ENCODE results near the gene MUC5AC.
"Not testable (repeated sequence)": the region's sequence is repeated elsewhere in the genome, so short reads cannot be mapped to it uniquely, and the experiment has no call there.

MUC5AC gene

DNA sequence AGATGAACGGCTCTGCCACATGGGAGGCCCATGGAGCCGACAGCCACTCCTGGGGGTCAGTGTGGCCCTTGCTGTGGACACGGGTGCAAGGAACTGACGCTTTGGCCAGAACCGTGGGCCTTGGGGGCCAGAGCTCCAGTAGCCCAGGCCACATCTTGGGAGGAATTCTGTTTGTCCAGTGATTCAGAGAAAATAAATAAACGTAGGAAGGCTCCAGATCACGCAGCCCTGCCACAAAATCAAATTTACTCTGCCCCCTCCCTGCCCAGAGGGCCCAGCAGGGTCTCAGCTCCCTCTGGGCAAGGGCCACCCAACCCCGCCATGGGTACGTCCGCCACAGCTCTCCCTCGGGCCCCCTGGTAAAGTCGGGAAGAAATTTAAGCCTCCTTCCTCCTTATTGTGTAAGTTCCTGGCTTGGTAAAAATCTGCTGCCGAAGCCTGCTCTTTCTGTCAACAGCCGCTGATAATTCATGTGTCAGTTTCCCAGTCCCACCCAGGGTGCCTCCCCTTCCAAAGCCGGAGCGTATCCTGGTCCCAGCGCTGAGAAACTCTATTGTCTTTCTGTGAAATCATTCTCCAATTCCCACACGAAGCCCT is 6.9 kb upstream of the MUC5AC start:
- no peak for DNase-seq

DNA sequence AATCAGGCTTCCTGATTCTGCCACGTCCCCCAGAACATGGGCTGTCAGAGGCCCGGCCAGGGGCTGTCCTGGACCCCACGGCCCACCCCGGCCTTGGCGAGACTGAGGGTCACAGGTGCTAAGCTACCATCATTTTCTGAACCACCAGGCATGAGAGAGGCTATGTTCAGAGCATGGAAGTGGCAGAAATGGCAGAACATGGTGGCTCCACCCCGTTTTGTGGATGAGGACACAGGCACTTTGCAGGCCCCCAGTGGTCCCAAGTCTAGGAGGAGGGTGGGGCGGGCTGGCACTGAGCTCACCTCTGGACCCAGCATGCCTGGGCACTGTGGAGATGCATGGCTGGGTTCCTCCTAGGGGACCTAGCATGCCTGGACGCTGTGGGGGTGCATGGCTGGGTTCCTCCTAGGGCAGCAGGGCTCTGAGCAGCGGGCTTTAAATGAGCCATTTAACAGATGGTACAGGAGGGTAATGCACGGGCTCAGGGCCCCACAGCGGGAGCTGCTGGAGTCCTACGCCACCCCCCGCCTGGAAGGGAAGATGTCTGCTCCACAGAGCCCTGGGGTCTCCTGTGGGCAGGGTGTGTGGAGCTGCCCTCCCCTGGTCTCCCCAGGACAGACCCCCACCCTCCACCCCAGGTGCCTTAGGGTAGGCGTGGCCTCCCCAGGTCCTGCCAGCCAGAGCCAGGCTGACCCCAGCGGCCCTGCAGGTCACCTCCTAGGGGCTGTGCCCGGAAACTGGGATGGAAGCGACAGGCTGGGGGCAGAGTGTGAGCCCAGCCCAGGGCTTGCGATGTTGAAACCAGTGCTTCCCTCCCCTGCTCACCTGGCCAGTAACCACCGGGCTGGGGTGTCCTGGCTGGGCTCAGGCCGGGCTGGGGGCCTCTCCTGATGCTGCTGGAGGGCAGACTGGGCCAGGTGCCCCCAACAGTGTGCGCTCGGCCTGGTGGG is 6.1 kb upstream of the MUC5AC start:
- no peak for DNase-seq

DNA sequence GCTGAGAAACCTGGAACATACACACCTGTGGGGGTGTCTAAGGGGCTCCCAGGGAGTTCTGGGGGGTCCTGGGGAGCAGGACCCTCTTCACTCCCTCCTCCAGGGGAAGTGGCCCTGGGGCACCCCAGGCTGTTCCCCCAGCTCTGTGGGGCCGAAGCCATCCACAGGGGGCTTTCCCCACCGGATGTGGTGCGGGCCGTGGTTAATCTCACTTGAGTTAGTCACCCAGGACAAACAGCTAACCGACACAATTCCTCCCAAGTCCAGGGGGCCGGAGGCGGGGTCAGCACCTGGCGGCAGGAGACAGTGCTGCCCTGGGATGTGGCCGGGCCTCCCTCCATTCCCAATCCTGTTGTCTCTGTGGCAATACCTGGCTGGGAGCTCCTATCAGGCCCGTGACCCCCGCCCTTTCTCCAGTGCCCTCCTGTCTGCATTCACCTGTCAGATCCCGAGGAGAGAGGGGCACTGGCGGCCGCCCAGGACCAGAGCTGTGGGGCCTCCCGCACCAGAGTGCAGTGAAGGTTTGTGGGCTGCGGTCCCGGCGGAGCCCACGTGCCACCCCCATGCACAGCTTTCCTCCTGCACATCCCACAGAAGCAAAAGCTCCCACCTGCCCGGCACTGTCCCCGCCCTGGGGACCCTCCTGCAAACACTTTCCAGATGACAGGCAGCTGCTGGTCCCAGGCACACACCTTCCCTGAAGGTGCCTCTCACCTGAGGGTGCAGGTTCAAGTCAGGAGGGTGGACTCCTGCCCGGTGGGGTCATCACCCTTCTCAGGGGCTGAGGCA is 5.2 kb upstream of the MUC5AC start:
- DNase-seq: no peak

DNA sequence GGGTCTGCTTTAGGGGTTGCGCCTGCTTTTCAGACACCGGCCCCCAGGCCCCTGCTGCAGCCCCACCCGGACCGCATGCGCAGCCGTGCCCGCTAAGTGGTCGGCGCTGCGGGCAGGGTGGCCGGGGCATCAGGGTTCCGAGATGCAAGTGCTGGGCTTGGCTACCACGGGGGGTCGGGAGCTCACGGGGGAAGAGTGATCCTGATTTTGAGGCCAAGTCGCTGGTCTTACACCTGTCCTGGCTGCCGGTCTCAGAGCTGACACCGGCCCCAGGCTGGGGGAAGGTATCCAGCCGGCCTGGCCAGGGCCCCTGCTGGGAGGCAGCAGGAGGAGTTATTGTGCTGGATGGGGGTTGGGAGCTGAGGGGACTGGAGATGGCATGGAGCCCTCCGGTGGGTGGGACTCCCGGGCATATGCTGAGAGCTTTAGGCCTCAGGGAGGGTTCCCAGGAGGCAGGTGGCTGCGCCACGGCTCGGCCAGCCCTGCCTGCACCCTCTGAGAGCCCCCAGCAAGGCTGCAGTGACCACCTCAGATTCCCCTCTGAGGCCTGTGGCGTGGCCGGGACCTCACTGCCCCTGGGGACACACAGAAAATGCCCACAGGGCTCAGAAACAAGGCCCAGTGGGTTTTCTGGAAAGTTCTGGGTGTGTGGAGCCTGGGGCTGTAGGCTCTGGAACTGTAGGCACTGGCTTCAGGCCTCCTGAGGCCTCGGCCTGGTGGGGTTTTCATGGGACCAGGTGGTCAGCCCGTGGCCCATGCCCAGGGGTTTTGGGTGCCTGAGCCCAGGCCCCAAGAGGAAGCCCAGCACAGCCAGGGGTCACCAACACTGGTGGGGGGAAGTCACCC is 4.4 kb upstream of the MUC5AC start:
- no peak for DNase-seq

DNA sequence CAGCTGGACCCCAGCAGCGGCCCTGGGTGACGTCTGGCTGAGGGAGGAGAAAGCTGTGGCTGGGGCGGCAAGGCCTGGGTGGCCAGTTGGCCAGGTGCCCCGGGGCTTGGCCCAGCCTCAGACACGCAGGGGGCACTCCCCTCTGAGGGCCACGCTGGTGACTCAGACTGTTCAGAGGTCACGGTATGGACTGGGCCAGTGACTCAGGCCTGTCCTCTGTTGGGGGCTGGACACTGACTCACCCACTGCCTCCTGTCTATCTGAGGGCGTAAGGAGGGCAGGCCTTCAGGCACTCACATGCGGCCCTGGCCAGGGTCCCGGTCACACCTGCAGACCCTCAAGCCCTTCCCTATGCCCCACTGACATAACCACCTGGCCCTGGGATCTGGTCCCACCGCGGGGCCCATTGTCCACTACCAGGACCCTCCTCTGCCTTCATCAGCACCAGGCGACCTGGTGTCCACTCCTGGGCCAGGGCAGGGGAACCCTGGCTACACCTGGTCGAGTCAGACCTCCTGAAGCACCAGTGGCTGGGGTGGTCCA is 3.7 kb upstream of the MUC5AC start:
- DNase-seq: no peak

DNA sequence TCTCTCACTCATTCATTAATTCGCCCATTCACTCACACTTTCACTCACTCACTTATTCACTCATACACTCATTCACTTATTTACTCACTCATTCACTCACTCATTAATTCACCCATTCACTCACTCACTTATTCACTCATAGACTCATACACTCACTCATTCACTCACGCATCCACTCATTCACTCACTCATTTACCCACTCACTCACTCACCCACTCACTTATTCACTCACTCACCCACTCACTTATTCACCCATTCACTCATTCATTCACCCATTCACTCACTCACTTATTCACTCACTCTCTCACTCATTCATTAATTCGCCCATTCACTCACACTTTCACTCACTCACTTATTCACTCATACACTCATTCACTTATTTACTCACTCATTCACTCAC is 3.1 kb upstream of the MUC5AC start:
- DNase-seq: not testable (repeated sequence)

DNA sequence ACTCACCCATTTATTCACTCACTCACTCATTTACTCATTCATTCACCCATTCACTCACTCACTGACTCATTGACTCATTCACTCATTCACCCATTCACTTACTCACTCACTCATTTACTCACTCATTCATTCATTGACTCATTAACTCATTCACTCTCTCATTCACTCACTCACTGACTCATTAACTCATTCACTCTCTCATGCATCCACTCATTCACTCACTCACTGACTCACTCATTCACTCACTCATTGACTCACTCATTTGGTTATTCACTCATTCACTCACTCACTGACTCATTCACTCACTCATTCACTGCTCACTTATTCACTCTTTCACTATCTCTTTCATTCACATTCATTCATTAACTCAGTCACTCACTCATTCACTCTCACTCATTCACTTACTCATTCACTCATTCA is 2.5 kb upstream of the MUC5AC start:
- DNase-seq: no peak

DNA sequence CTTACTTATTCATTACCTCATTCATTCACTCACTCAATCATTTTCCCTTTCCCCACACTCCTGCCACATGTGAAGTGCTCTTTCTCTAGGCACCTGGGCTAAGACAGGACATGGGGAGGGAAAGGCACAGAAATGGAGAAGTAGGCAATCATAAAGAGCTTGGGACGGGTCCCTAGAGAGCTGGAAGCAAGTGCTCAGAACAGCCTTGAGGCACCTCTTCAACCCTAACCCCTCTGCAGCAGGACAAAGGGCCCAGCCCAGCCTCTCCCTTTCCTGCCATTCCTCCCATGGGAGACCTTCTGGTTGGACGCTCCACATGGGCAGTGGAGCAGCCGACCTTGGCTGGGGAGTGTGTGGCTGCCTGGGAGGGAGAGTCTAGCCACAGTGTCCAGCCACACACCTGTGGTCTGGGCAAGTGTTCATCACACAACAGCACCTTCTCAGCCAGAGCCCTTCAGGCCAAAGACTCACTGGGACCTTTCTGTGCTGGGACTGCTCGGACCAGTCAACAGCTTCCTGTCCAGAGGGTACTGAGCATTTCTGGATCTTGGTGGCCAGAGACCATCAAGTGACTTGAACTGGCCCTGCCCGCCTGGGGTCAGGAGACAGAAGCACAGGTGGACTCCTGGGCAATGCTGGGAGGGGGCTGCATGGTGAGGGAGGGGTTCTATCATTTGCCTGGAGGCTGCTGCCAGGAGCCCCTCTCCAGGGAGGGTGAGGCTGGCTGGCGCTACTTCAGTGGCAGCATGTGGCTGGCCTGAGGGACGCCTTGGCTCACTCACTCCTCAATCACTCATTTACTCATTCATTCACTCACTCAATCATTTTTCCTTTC is 1.0 kb upstream of the MUC5AC start:
- no peak for DNase-seq

DNA sequence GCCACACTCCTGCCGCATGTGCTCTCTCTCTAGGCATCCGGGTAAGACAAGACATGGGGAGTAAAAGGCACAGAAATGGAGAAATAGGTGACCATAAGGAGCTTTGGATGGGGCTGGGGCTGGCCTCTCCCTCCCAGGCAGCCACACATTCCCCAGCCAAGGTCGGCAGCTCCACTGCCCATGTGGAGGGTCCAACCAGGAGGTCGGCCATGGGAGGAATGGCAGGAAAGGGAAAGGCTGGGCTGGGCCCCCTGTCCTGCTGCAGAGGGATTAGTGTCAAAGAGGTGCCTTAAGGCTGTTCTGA is 460 bp upstream of the MUC5AC start:
- no peak for DNase-seq

DNA sequence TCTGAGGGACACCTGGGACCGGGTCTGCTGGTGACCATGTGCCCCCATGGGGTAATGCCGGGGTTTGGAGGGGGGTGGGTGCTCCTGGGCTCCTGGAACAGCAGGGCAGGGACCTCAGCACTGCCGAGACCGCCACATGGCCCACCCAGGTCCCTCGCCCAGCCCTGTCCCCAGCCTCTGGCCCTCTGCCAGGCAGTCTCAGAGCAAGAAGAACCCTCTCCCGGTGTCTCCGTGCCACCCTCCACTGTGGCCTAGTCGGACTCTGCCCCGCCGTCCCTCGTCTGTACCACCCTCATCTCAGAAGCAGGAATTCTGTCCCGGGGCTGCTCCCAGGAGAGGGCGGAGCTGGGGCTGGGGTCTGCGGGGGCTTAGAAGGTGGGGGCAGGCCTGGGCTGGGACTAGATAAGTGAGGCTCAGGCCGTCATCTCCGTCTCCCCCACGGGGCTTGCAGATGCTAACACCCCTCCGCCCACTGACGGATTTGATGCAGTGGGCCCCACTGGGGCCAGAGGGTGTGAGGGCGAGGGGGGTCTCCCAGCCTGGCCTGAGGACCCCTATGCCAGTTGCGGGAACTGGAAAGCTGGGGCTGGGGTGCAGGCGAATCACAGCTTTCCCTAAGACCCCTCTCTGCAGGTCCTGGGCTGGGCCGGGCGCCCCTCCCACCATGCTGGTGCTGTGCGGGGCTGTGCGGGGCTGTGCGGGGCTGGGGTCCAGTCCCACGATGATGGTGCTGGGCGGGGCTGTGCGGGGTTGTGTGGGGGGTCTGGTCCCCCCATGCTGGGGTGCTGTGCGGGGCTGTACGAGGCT is 1.1 kb downstream of the MUC5AC start:
- no peak for DNase-seq

DNA sequence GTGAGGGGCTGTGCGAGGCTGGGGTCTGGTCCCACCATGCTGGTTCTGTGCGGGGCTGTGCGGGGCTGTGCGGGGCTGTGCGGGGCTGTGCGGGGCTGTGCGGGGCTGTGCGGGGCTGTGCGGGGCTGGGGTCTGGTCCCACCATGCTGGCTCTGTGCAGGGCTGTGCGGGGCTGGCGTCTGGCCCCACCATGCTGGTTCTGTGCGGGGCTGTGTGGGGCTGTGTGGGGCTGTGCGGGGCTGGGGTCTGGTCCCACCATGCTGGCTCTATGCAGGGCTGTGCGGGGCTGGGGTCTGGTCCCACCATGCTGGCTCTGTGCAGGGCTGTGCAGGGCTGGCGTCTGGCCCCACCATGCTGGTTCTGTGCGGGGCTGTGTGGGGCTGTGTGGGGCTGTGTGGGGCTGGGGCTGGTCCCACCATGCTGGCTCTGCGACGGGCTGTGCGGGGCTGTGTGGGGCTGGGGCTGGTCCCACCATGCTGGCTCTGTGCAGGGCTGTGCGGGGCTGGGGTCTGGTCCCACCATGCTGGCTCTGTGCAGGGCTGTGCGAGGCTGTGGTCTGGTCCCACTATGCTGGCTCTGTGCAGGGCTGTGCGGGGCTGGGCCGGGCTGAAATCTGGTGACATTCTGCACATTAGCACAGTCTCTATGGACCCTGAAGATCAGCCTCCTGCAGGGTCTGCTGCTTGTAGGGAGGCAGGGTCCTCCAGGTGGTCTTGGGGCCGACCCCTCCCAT is 1.9 kb downstream of the MUC5AC start:
- not testable (repeated sequence) for DNase-seq

DNA sequence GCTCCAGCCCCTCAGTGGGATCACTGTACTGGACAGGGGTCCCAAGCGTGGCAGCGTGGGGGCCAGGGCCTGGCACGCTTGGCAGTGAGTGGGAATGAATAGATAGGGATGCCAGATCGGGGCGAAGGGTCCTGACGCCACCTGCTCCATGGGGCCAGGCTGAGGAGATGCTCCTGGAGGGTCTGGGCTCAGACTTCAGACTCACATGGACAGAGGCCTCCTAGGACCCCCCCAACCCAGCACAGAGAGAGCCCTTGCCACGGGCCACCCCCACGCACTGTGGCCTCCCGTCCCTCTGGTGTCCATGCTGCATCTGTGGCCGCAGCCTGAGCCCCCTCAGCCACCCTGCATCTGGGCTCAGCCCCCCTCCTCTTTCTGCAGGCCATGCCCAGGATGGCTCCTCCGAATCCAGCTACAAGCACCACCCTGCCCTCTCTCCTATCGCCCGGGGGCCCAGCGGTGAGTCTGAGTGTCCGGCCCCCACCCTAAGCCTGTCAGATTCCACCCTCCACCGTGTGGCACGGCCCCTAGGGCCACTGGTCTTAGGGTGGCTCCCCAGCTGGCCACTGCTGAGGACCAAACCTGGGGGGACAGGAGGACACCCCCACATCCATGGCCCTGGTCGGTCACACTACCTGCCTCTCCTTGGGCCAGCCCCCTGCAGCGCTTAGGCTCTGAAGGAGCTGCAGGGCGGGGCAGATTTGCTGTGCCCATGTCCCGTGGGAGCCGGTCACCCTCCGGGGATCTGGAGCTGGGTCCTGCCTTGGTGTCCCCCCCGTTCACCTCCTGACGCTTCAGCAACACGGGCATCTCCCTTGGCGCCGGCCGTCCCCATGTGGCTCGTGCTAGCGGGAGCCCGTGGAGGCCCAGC is 2.7 kb downstream of the MUC5AC start:
- DNase-seq: no peak

DNA sequence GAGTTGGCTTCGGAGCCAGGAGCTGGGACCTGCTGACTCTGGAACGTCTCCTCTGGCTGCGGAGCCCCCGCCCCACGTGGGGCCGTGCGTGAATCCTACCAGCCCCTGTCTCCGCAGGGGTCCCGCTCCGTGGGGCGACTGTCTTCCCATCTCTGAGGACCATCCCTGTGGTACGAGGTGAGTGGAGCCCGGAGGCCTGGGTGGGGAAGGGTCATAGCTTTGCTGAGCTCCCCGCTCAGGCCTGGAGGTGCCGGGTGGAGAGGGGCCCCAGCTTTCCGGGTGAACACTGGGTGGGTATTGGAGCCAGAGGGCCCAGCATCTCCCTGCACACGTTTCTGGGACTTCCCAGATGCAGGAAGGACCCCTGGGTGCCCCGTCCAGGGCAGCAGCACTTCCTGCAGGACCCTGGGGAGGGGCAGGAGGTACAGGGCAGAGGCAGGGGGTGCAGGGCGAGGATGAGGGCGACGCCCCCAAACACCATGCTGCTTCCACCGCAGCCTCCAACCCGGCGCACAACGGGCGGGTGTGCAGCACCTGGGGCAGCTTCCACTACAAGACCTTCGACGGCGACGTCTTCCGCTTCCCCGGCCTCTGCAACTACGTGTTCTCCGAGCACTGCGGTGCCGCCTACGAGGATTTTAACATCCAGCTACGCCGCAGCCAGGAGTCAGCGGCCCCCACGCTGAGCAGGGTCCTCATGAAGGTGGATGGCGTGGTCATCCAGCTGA is 3.8 kb downstream of the MUC5AC start:
- DNase-seq: no peak

DNA sequence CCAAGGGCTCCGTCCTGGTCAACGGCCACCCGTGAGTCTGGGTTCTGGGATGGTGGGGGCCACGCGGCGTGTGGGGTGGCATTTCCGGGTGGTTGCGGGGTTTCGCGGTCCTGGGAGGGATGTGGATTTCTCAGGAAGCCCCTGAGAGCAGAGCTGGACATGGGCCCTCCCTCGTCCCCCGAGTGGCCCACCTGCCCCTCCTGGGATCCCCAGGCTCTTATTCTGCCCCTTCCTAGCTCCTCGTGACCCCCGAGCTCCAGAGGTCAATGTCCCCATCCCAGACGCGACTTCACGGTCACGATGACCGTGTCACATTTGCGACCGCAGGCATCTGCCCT is 4.4 kb downstream of the MUC5AC start:
- DNase-seq: no peak

DNA sequence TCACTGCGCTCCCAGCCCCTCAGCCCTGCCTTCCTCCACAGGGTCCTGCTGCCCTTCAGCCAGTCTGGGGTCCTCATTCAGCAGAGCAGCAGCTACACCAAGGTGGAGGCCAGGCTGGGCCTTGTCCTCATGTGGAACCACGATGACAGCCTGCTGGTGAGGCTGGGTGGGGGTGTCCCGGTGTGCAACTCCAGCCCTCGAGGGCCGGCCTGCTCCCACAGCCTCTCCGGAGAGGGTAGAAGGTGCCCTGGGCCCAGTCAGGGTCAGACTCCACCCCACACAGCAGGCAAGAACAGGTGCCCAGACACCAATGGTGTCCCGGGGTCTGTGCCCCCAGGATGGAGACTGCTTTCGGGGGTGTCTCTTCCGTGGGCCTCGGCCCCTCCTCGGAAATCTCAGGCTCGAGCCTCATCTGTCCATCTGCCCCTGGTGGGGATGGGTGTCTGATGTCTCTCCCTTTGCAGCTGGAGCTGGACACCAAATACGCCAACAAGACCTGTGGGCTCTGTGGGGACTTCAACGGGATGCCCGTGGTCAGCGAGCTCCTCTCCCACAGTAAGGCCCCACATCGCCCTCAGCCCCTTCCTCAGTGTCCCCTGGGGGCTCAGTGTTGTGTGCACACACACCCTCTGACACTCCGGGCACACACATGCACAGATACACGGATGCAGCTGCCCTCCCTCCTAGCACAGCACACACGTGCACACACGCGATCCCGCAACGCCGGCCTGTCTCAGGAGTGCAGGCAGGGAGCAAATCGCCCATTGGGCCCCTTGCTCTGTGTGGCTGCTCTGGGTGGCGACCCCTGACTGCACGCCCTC is 4.9 kb downstream of the MUC5AC start:
- no peak for DNase-seq

DNA sequence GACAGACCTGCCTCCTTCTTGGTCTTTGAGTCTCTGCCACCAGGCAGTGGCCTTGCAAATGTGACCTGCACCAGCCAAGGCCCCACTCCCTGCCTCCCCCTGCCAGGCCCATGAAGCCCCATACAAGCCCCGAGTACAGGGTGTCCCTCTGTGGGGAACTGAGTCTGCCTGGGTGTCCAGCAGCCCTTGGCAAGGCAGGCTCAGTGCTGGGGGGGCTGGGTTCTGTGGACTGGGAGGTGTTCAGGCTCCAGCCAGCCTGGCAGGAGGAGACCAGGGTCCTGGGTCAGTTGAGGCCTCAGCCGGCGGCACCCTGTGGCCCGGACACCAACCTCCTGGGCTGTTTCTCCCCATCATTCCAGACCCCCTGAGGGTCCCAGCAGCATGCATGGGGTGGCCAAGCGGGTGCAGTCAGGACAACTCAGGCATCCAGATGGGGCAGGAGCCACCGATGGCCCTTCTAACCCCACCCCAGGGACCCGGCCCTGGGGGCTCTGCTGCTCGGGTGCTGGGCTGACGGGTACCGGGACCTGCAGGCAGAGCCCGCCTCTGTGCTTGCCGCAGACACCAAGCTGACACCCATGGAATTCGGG is 5.7 kb downstream of the MUC5AC start:
- no peak for DNase-seq

All from hippocampal formation (tissue), 2 donors.